NCI-H1048 (cell line): ENCODE results near the gene TCF15.

ENCODE experiments used
- DNase-seq: peaks from one replicate; lab custom pipeline; 2025; lab: John Stamatoyannopoulos, UW

TCF15 gene

GRCh38 chr20:611047-611842 lies 1.1 kb upstream of the TCF15 start:
- DNase-seq, result no peak

GRCh38 chr20:609371-609964 lies 641 bp downstream of the TCF15 start:
- no peak for DNase-seq

- no peak for DNase-seq
These were observed 1.1 kb downstream of the TCF15 start for GRCh38 chr20:608970-609369.

- DNase-seq, result no peak
These were observed 2.6 kb downstream of the TCF15 start for GRCh38 chr20:607476-607875.

GRCh38 chr20:605237-605636 lies 4.9 kb downstream of the TCF15 start:
- no peak for DNase-seq

GRCh38 chr20:603116-603640 lies 6.9 kb downstream of the TCF15 start:
- no peak for DNase-seq

GRCh38 chr20:602111-602970 lies 7.8 kb downstream of the TCF15 start:
- no peak for DNase-seq

- DNase-seq, result no peak
These were observed 9.4 kb downstream of the TCF15 start for GRCh38 chr20:600736-601135.

GRCh38 chr20:600141-600540 lies 10.0 kb downstream of the TCF15 start:
- no peak for DNase-seq

GRCh38 chr20:598133-598850 lies 11.8 kb downstream of the TCF15 start:
- DNase-seq, result no peak

GRCh38 chr20:597560-597959 lies 12.5 kb downstream of the TCF15 start:
- no peak for DNase-seq

GRCh38 chr20:595330-596308 lies 14.5 kb downstream of the TCF15 start:
- DNase-seq, result no peak

- no peak for DNase-seq
These were observed 17.6 kb downstream of the TCF15 start for GRCh38 chr20:592506-592905.

- DNase-seq, result no peak
These were observed 18.2 kb downstream of the TCF15 start for GRCh38 chr20:591941-592340.

- no peak for DNase-seq
These were observed 21.0 kb downstream of the TCF15 start for GRCh38 chr20:588932-589672.

- no peak for DNase-seq
These were observed 21.6 kb downstream of the TCF15 start for GRCh38 chr20:588476-588875.

GRCh38 chr20:584971-585301 lies 25.2 kb downstream of the TCF15 start:
- DNase-seq, result no peak

- no peak for DNase-seq
These were observed 25.7 kb downstream of the TCF15 start for GRCh38 chr20:584161-584970.

- no peak for DNase-seq
These were observed 27.9 kb downstream of the TCF15 start for GRCh38 chr20:582204-582603.
